ENCODE measurements around the gene DCP1A.

DNA sequence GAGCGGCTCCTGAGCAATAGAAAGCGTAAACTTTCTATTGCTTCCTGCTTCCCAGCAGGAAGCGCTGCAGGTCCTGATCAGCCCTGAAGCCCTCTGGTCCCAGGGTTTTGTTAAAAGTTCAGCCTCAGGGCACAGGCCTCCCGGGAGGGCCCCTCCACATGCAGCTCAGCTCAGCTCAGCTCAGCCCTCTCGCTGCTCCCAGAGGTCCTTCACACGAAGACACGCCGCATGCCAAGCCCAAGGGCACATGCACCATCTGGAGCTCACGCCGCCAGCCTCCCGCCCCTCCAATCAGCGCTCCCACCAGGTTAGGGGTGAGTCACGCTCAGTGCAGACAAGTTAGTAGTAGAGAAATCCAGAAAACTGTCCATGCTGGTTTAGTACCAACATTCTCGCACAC is 104.2 kb downstream of the DCP1A start:
- no peak for TF ChIP-seq CTCF (IDR thresholded peaks at IDR 0.05)
- no peak for TF ChIP-seq POLR2A (IDR thresholded peaks at IDR 0.05)
